ENCODE measurements around the gene EMID1. TPM values are rescaled to one million over a fixed set of nuclear protein-coding genes. Genes with fewer than 3 reads are reported as not detected.

The EMID1 gene
- total RNA-seq, 2 donors from 2014 or later, result 0.33 to 0.51 TPM

- no peak for DNase-seq (ENCODE audit: low spot score)
- Histone ChIP-seq H3K27me3 (no peaks in the 10 kb centered on the region), H3K36me3 (no peaks in the 10 kb centered on the region), H3K9me3 (no peaks in the 10 kb centered on the region), H3K4me1 (no peaks in the 10 kb centered on the region), H3K4me3 (no peak overlapping the region), H3K27ac (no peak overlapping the region)
- TF ChIP-seq, protein P1, sequence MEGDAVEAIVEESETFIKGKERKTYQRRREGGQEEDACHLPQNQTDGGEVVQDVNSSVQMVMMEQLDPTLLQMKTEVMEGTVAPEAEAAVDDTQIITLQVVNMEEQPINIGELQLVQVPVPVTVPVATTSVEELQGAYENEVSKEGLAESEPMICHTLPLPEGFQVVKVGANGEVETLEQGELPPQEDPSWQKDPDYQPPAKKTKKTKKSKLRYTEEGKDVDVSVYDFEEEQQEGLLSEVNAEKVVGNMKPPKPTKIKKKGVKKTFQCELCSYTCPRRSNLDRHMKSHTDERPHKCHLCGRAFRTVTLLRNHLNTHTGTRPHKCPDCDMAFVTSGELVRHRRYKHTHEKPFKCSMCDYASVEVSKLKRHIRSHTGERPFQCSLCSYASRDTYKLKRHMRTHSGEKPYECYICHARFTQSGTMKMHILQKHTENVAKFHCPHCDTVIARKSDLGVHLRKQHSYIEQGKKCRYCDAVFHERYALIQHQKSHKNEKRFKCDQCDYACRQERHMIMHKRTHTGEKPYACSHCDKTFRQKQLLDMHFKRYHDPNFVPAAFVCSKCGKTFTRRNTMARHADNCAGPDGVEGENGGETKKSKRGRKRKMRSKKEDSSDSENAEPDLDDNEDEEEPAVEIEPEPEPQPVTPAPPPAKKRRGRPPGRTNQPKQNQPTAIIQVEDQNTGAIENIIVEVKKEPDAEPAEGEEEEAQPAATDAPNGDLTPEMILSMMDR (IDR thresholded peaks at IDR 0.05), result no peak
Observed at GRCh38 chr22:29214232-29214631, 8.5 kb downstream of the EMID1 start.

DNA sequence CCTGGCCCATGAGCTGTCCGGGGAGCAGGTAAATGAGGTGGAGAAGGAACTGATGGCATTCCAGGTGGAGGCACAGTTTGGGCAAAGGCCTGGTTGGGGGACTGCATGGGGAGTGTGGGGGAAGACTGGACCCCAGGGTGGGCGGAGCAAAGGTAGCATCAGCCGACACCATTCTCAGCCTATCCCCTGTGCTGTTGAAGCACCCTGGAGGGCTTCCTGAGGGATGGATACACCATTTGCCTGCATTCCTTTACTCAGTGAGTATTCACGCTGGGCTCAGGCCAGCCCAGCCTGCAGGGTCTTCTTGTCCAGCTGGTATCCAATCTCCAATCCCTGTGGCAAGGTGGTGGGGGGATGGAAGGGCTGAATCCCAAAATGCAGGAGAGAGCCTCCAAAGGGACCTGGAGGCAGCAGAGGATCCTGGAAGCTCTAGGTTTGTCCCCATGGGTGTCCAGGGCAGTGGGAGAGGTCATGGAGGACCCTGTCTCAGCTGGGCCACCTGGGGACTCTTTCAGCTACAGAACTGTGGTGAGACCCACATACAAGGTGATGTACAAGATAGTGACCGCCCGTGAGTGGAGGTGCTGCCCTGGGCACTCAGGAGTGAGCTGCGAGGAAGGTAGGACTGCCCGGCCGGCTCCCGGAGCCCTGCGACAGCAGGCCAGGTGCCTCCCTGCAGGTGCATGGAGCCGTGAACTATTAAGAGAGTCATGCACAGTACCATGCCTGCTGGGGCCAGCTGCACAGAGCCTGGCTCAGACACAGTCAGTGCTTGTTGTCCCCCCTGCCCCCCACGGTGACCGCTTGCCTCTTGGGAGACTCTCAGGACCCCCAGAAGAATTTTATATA is 9.5 kb downstream of the EMID1 start:
- TF ChIP-seq, protein P1 (IDR thresholded peaks at IDR 0.05), result no peak
- no peaks in the 10 kb centered on the region for H3K27me3 ChIP-seq
- no peak for DNase-seq (ENCODE audit: low spot score)
- H3K9me3 ChIP-seq, result no peaks in the 10 kb centered on the region
- H3K4me1 ChIP-seq, result no peaks in the 10 kb centered on the region
- no peaks in the 10 kb centered on the region for H3K36me3 ChIP-seq
- no peak overlapping the region for H3K4me3 ChIP-seq
- H3K27ac ChIP-seq, result no peak overlapping the region

DNA sequence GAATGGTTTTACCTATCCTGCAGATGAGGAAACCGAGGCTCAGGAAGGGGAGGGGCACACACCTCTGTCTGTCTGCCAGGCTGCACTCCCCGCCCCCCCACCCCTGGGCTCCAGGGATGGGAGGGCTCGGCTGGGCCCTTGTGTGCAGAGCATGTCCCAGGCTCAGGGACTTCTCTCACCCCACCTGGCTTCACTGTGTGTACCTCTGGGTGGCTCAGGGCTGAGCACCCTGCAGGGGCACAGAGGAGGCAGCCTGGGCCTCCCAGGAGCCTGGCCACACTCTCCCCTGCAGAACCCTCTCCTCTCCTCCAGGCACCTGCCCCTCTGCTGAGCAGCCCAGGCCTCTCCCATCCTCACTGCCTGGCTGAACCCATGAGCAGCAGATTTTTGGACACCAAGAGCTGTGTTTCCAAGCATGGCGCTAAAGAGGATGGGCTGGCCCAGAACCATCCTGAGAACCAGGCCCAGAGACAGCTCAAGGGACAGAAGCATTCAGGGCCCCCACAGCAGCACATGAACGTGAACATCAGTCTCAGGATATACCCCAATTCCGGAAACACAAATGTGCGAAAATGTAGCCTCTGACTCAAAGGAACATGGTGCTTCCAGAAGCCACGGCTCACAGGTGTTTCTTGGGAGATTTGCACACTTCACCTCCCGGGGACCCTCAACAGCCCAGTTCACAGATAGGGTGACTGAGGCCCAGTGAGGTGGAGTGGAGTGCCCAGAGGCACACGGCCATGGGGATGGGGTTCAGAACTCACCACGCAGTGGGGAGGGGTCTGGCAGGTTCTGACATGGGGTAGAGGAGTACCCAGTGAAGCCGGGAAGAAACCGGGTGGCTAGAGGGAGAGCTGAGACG is 10.5 kb downstream of the EMID1 start:
- H3K4me3 ChIP-seq, result no peak overlapping the region
- no peaks in the 10 kb centered on the region for H3K9me3 ChIP-seq
- no peak for DNase-seq (ENCODE audit: low spot score)
- no peak overlapping the region for H3K27ac ChIP-seq
- no peaks in the 10 kb centered on the region for H3K36me3 ChIP-seq
- no peaks in the 10 kb centered on the region for H3K27me3 ChIP-seq
- TF ChIP-seq, protein P1 (IDR thresholded peaks at IDR 0.05), result no peak
- no peaks in the 10 kb centered on the region for H3K4me1 ChIP-seq

GRCh38 chr22:29216873-29217666 is 11.4 kb downstream of the EMID1 start:
- H3K4me3 ChIP-seq, result no peak overlapping the region
- no peak overlapping the region for H3K27ac ChIP-seq
- no peaks in the 10 kb centered on the region for H3K36me3 ChIP-seq
- H3K27me3 ChIP-seq, result no peaks in the 10 kb centered on the region
- H3K4me1 ChIP-seq, result no peaks in the 10 kb centered on the region
- no peak for DNase-seq (ENCODE audit: low spot score)
- TF ChIP-seq, protein P1 (IDR thresholded peaks at IDR 0.05), result no peak
- H3K9me3 ChIP-seq, result no peaks in the 10 kb centered on the region

- TF ChIP-seq, protein P1 (IDR thresholded peaks at IDR 0.05), result no peak
- Histone ChIP-seq H3K4me1 (no peaks in the 10 kb centered on the region), H3K9me3 (no peaks in the 10 kb centered on the region), H3K27me3 (no peaks in the 10 kb centered on the region), H3K4me3 (no peak overlapping the region), H3K36me3 (no peaks in the 10 kb centered on the region), H3K27ac (no peak overlapping the region)
- no peak for DNase-seq (ENCODE audit: low spot score)
Observed at GRCh38 chr22:29217827-29218757, 12.4 kb downstream of the EMID1 start.
